ENCODE data around the gene SMC1A.
"Not testable (repeated sequence)": the region's sequence is repeated elsewhere in the genome, so short reads cannot be mapped to it uniquely, and the experiment has no call there.

Gene SMC1A

GRCh38 chrX:53422086-53422860, at the start of gene SMC1A:
TSS of gene SMC1A (minus strand) at chrX:53422654. CDS start at chrX:53422600, 54 bp downstream.
- DNase-seq, result peak; percentile 85

- DNase-seq, result no peak
These were observed 48.9 kb upstream of the SMC1A start for GRCh38 chrX:53471346-53471745.

- DNase-seq, result not testable (repeated sequence)
These were observed 46.2 kb upstream of the SMC1A start for GRCh38 chrX:53468659-53469058.

GRCh38 chrX:53458082-53458481, 35.6 kb upstream of the SMC1A start:
- DNase-seq, result no peak

- no peak for DNase-seq
These were observed 33.8 kb upstream of the SMC1A start for GRCh38 chrX:53456254-53456653.

GRCh38 chrX:53452812-53453211, 30.4 kb upstream of the SMC1A start:
- no peak for DNase-seq

GRCh38 chrX:53449632-53450031, 27.2 kb upstream of the SMC1A start:
- no peak for DNase-seq

GRCh38 chrX:53447441-53447840, 25.0 kb upstream of the SMC1A start:
- no peak for DNase-seq

GRCh38 chrX:53445977-53446376, 23.5 kb upstream of the SMC1A start:
- DNase-seq, result peak; percentile 23

- DNase-seq, result no peak
These were observed 19.8 kb upstream of the SMC1A start for GRCh38 chrX:53442322-53442631.

- peak; percentile 68 for DNase-seq
These were observed 19.3 kb upstream of the SMC1A start for GRCh38 chrX:53441531-53442321.

GRCh38 chrX:53440621-53441517, 18.4 kb upstream of the SMC1A start:
- DNase-seq, result no peak

GRCh38 chrX:53440101-53440500, 17.6 kb upstream of the SMC1A start:
- no peak for DNase-seq

GRCh38 chrX:53438832-53439230, 16.4 kb upstream of the SMC1A start:
- no peak for DNase-seq

GRCh38 chrX:53438174-53438831, 15.8 kb upstream of the SMC1A start:
- DNase-seq, result no peak

GRCh38 chrX:53437206-53437605, 14.8 kb upstream of the SMC1A start:
- DNase-seq, result no peak

GRCh38 chrX:53435997-53436396, 13.5 kb upstream of the SMC1A start:
- peak; percentile 30 for DNase-seq

- peak; percentile 82 for DNase-seq
These were observed 11.5 kb upstream of the SMC1A start, which contains the start of gene HSD17B10 for GRCh38 chrX:53433651-53434639. TSS of gene HSD17B10 (minus strand) at chrX:53434370. CDS start at chrX:53434345, 25 bp downstream.

- no peak for DNase-seq
These were observed 7.8 kb upstream of the SMC1A start for GRCh38 chrX:53430231-53430630.

GRCh38 chrX:53429755-53430154, 7.3 kb upstream of the SMC1A start:
- no peak for DNase-seq

- DNase-seq, result no peak
These were observed 430 bp upstream of the SMC1A start, which contains the start of gene RIBC1 for GRCh38 chrX:53422861-53423306. TSS of gene RIBC1 (plus strand) at chrX:53422873. CDS start at chrX:53426277, 3,404 bp downstream.
